ENCODE results near the gene NOL3.

DNA sequence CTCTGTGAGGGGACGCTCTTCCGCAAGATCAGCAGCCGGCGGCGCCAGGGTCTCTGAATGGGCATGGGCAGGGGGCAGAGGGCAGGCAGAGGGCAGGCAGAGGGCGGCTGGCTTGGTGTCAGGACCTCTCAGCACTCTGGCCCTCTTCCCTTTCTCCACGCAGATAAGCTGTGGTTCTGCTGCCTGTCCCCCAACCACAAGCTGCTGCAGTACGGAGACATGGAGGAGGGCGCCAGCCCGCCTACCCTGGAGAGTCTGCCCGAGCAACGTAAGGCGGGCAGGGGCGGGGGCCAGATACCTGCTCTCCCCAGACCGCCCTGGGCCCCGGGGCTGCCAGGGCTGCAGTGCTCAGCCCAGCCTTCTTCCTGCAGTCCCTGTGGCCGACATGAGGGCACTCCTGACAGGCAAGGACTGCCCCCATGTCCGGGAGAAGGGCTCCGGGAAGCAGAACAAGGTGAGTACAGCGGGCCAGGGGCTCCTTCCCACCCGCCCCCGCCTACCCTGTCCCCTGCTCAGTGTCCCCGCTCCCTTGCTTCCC, 32.7 kb downstream of the NOL3 start:
- TF ChIP-seq POLR2AphosphoS5 (IDR thresholded peaks at IDR 0.05; ENCODE audit: borderline replicate concordance, low read depth, low read length), result no peak
- TF ChIP-seq EZH2 (IDR thresholded peaks at IDR 0.05), result no peak
